ENCODE measurements around the gene AZIN2.
"Not testable (repeated sequence)": the region's sequence is repeated elsewhere in the genome, so short reads cannot be mapped to it uniquely, and the experiment has no call there.

Gene AZIN2

GRCh38 chr1:33096363-33097005 is 15.5 kb downstream of the AZIN2 start:
- no peak for DNase-seq

DNA sequence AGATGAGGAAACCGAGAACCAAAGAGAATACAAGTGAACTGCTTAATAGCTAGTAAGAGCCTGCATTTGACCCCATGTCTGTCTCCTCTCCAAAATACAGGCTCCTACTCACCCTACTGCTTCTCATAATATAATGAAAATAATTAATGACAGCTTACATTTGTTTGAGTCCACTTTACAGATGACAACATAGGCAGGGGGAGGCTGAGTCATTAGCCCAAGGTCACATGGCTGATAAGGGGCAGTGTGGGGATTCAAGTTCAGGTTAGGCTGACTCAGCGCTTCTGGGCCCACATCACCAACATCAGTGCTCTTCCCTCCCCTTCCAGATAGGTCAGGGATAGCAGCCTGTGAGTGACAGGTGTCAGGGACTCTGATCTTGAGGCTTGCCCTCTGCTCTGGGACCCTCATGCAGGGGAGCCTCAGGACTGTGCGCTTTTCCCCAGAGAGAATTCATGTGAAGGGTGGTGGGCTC is 16.2 kb downstream of the AZIN2 start:
- no peak for DNase-seq

GRCh38 chr1:33097762-33098161 is 16.8 kb downstream of the AZIN2 start:
- DNase-seq: no peak

DNA sequence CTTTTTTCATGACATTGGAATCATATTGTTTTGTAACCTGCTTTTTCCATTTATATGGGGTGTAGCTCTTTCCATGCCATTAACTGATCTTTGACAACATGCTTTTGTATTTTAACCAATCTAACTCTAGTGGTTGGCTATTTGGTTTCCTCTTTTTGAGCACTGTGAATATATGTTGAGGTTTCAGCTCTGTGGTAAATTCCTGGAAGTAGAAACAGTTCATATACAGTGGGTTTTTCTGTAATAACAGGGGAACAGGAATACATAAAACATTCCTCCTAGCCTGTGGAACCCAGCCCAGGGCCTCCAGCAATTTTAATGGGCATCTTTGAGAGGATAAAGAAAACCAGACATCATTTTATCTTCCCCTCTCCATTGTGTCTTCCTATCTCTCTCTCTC is 17.4 kb downstream of the AZIN2 start:
- no peak for DNase-seq

DNA sequence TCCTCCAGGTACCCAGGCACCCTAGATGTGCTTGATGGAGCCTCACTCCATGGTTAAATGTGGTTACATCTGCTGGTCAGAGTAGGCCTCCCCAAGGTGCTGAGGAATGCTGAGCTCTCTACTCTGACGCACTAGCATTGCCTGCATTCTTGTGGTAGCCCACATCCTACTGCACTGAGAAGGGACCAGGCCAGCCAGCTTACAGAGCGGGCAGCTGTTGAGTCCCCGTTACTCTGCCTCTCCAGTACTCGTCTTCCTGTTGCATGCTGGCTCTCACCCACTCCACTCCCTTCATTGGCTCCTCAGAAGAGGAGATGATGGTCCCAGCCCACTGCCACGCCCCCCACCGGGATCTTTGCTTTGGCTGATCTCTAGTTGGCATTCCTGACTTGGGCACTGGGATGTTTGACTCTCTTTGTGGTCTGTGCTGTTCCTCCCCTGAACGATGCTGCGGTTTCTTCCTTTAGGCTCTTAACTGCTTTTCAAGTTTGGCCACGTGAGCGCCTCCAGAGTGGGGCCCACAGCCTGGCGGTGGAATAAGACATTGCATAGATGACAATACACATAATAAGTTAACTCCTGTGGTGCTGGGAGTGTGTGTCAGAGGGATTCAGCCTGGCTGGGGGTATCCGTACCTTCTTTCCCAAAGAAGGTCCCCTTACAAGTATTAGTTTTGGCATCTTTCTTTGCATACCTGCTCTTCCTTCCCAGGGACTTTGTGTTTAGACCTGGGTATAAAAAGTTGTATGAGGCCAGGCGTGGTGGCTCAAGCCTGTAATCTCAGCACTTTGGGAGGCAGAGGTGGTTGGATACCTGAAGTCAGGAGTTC is 18.6 kb downstream of the AZIN2 start:
- peak; percentile 36 to 85 (median 71) for DNase-seq

GRCh38 chr1:33100119-33100415 is 19.1 kb downstream of the AZIN2 start:
- DNase-seq: not testable (repeated sequence)

DNA sequence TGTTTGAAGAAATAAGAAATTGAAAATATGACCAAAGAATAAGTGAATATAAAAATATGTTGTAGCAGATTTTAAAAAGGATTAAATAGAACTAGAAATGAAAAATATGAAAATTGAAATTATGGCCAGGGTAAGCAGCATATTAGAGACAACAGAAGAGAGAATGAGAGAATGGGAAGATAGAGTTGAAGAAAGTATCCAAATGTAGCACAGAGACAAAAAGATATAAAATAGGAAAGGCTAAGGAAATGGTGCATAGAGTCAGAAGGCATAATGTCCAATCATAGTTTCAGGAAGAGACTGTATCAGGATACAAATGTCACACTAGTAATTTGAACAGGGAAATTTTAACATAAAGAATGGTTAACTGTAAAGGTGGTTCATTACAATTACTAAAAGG is 29.5 kb downstream of the AZIN2 start:
- no peak for DNase-seq

GRCh38 chr1:33111965-33112364 is 31.0 kb downstream of the AZIN2 start:
- DNase-seq: no peak

DNA sequence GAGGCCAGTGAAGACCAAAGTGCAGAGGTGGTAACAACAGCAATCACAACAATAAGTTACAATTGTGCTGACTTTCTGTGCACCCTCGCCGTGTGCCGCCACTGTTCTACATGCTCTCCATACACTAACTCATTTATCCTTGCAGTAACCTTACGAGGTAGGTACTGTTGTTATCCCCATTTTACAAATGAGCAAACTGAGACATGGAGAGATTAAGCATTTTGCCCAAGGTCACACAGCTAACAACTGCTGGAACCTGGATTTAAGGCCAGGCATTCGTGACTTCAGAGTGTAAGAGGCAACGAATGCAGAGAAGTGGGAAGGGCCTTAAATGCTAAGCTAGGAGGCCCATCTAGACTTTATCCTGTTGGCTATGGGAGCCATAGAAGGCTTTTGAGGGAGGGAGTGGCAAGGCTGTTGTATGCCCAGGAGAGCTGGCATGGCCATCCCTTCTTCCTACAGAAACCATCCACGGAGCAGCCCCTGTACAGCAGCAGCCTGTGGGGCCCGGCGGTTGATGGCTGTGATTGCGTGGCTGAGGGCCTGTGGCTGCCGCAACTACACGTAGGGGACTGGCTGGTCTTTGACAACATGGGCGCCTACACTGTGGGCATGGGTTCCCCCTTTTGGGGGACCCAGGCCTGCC is 36.6 kb downstream of the AZIN2 start:
- DNase-seq: no peak

GRCh38 chr1:33118274-33118673 is 37.3 kb downstream of the AZIN2 start:
- DNase-seq: no peak

DNA sequence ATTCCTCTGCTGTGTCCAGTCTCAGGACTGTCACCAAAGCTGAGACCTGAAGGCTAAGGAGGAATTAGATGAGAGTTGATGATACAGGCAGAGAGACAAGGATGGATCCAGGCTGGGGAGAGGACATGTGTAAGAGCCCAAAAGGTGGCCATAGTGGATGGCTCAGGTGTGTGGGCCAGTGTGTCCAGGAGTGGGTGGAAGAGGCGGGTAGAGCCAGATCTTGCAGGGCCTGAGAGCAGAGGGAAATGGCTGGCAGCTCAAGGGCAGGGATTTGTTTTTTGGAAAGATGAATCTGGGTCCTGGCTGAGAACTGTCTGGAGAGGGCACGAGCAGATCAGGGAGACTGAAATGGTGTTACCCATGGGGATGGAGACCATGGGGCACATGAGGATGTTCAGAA is 38.1 kb downstream of the AZIN2 start:
- DNase-seq: no peak

- DNase-seq: no peak
Observed at GRCh38 chr1:33119532-33120217, 38.7 kb downstream of the AZIN2 start.

DNA sequence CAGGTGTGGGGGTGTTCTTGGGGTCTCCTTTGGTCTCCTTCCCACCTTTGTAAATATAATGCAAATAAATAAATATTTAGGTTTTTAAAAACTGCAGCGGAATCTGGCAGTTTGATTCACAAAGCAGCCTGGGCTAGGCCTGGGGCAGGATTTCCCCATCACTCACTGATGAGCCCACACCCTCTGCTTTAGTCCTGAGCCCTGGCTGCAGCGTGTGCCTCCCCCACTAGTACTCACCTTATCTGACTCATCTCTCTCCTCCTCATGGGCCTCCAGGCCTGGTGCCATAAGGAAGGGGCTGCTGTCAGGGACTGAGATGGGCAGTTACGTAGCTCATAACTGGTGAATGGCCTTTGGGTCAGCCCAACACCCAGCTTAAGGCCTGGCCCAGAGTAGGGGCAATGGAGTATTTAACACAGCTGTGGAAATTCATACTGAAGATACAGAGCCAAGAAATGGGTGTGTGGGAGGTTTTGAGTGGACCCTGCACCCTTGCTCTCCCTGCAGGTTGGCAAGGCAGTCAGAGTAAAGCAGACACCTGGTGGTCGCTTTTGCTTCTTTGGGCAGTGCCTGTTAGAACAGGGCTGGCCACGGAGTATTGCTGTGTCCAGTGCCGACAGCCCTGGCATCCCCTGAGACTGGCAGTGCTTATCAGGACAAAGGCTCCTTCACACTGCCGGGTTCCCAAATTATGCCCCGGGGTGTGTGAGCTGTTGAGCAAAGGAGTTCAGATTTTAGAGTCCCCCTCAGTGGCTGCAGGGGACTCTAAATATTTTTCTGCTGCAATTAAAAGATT is 39.7 kb downstream of the AZIN2 start:
- DNase-seq: no peak

GRCh38 chr1:33121728-33122127 is 40.8 kb downstream of the AZIN2 start:
- DNase-seq: no peak

- no peak for DNase-seq
Observed at GRCh38 chr1:33122483-33123178, 41.7 kb downstream of the AZIN2 start.

DNA sequence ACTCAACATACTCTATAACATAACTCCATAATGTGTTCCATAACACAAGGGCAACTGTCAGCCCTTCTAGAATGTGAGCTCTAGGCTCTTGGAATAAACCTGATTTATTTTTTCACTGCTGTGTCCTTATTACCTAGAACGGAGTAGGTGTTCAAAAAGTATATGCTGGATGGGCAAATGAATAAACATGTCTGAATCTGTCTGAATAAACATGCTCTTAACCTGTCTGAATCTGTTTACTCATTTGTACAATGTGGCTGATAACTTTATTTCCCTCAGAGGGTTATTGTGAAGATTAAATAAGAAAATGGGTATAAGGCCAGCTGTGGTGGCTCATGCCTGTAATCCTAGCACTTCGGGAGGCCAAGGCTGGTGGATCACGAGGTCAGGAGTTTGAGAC is 42.3 kb downstream of the AZIN2 start:
- DNase-seq: no peak

DNA sequence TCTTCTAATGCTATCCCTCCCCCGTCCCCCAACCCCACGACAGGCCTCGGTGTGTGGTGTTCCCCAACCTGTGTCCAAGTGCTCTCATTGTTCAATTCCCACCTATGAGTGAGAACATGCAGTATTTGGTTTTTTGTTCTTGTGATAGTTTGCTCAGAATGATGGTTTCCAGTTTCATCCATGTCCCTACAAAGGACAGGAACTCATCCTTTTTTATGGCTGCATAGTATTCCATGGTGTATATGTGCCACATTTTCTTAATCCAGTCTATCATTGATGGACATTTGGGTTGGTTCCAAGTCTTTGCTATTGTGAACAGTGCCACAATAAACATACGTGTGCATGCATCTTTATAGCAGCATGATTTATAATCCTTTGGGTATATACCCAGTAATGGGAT is 43.7 kb downstream of the AZIN2 start:
- DNase-seq: not testable (repeated sequence)

GRCh38 chr1:33126411-33127000 is 45.6 kb downstream of the AZIN2 start:
- DNase-seq: no peak

DNA sequence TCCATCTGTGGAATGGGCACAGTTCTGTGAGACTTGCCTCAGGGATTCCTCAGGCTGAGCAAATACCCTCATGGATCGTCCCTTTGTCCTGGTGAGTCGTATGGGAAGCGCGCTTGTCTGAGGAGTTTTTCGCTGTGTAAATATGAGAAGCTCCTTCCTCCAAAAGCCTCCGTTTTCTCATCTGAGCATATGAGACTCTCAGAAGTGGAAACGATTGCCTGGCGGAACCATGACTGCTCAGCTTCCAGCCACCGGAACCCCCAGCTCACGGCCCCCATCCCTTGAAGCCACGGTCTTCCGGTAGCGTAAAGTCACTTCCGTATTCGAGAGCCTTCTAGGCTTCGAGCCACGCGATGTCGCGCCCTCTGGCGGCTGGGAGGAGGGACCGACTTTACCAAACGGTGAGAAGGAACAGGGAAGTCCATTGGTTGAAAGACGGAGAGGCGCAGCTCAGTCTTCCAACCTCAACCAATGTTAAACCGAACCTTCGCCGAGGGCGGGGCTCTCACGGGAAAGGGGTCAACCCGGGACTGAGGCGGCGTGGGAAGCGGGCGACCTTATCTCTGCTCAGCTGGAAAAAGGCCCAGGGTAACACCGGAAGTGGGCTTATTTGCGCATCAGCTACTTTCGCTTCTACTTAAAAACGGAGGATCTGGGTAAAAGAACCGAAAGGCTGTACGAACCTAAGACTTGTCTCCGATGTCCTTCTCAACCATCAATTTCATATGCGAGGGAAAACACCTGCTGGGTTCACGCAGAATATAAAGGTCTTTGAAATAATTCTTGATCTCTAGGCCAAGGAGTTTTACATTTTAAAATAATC is 46.3 kb downstream of the AZIN2 start:
- peak; percentile 92 to 98 (median 98) for DNase-seq

- DNase-seq: no peak
Observed at GRCh38 chr1:33128781-33129180, 47.8 kb downstream of the AZIN2 start.

DNA sequence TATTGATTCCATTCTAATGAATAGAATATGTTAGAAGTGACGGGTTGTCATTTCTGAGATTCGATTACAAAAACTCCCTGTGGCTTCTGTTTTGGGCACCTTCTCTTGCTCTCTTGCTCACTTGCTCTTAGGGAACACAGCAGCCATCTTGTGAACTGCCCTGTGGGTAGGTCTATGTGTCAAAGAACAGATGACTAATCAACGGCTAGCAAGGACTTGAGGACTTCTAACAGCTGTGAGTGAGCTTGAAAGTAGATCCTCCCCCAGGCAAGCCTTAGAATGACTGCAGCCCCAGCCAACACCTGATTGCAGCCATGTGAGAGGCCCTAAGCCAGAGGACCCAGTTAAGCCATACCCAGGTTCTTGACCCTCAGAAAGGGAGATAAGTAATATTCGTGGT is 49.3 kb downstream of the AZIN2 start:
- DNase-seq: no peak
